Loucy (cell line): ENCODE results near the gene NRXN3.

Experiments
- H2AFZ ChIP-seq: fragments of 200-600 bp; sonication (generic); 2 replicates; pipeline ENCODE4 v1.6.0; 2016; ENCODE audit warnings: antibody characterized with exemption, mild to moderate bottlenecking, low read length, moderate library complexity
- H3F3A ChIP-seq: fragments of 200-600 bp; 2 replicates; pipeline ENCODE4 v1.6.0; 2016; ENCODE audit warnings: antibody characterized with exemption, low read depth, mild to moderate bottlenecking
- H3K27me3 ChIP-seq: fragments of 200-600 bp; sonication (generic); 2 replicates; pipeline ENCODE4 v1.6.1; 2014; ENCODE audit warnings: low read length, mild to moderate bottlenecking; ENCODE audit not compliant: insufficient read depth, poor library complexity, severe bottlenecking
- H3K36me3 ChIP-seq: fragments of 200-600 bp; sonication (generic); 2 replicates; pipeline ENCODE4 v1.6.1; 2016; ENCODE audit warnings: low read length; ENCODE audit not compliant: insufficient read depth
- H3K4me1 ChIP-seq: fragments of 200-600 bp; sonication (generic); 2 replicates; pipeline ENCODE4 v1.5.1; 2014; ENCODE audit warnings: low read length, mild to moderate bottlenecking; ENCODE audit not compliant: insufficient read depth, poor library complexity, severe bottlenecking
- H3K4me2 ChIP-seq: fragments of 200-600 bp; sonication (generic); 2 replicates; pipeline ENCODE4 v1.6.0; 2014; ENCODE audit warnings: antibody characterized with exemption, low read length, low read depth, mild to moderate bottlenecking; ENCODE audit not compliant: poor library complexity, severe bottlenecking
- H3K4me3 ChIP-seq: fragments of 200-600 bp; sonication (generic); 2 replicates; pipeline ENCODE4 v1.5.1; 2014; ENCODE audit warnings: low read length, mild to moderate bottlenecking, mixed read lengths; ENCODE audit not compliant: poor library complexity, severe bottlenecking
- H3K79me2 ChIP-seq: fragments of 200-600 bp; sonication (generic); 2 replicates; pipeline ENCODE4 v1.6.1; 2014; ENCODE audit warnings: low read length; ENCODE audit not compliant: insufficient read depth
- H3K9ac ChIP-seq: fragments of 200-600 bp; sonication (generic); 2 replicates; pipeline ENCODE4 v1.6.0; 2014; ENCODE audit warnings: mild to moderate bottlenecking, low read depth, low read length, moderate library complexity; ENCODE audit not compliant: poor library complexity, severe bottlenecking
- H3K9me2 ChIP-seq: fragments of 200-600 bp; sonication (generic); replicated peaks from 2 replicates; pipeline ENCODE4 v1.6.1; 2016; ENCODE audit warnings: low read depth, low read length, mixed read lengths
- H3K9me3 ChIP-seq: fragments of 200-600 bp; sonication (generic); 2 replicates; pipeline ENCODE4 v1.6.1; 2014; ENCODE audit warnings: mild to moderate bottlenecking, antibody characterized with exemption, low read length, low read depth; ENCODE audit not compliant: insufficient read depth
- H4K20me1 ChIP-seq: fragments of 200-600 bp; sonication (generic); 2 replicates; pipeline ENCODE4 v1.6.0; 2014; ENCODE audit warnings: antibody characterized with exemption, low read length, mild to moderate bottlenecking; ENCODE audit not compliant: insufficient read depth, poor library complexity, severe bottlenecking
- CTCF ChIP-seq: fragments of 200-600 bp; sonication (generic); conservative IDR thresholded peaks from 2 replicates; pipeline ENCODE4 v1.5.1; 2014; ENCODE audit warnings: mild to moderate bottlenecking, antibody characterized with exemption, low read length
- EZH2phosphoT487 ChIP-seq: fragments of 200-600 bp; IDR thresholded peaks from 2 replicates; pipeline ENCODE4 v1.6.1; 2018; ENCODE audit warnings: antibody characterized with exemption, mild to moderate bottlenecking, moderate library complexity, borderline replicate concordance

NRXN3 gene

GRCh38 chr14:79334272-79334671, 1164.1 kb downstream of the NRXN3 start:
- Histone ChIP-seq H3K79me2 (no peaks in the 10 kb centered on the region), H4K20me1 (no peaks in the 10 kb centered on the region), H3K4me3 (no peak overlapping the region), H2AFZ (no peak overlapping the region), H3K9me2 (no peaks in the 10 kb centered on the region), H3K9me3 (no peaks in the 10 kb centered on the region), H3K4me1 (no peaks in the 10 kb centered on the region), H3K27me3 (no peaks in the 10 kb centered on the region), H3K36me3 (no peaks in the 10 kb centered on the region), H3K4me2 (no peak overlapping the region), H3F3A (no peaks in the 10 kb centered on the region), H3K9ac (no peak overlapping the region)
- TF ChIP-seq CTCF (no peak), EZH2phosphoT487 (no peak)

- no peaks in the 10 kb centered on the region for H4K20me1 ChIP-seq
- H3K79me2 ChIP-seq = no peaks in the 10 kb centered on the region
- H3K9ac ChIP-seq = no peak overlapping the region
- H3K4me3 ChIP-seq = no peak overlapping the region
- no peaks in the 10 kb centered on the region for H3K36me3 ChIP-seq
- no peak overlapping the region for H3K4me2 ChIP-seq
- TF ChIP-seq CTCF (no peak), EZH2phosphoT487 (no peak)
- no peaks in the 10 kb centered on the region for H3K4me1 ChIP-seq
- H3K9me2 ChIP-seq = no peaks in the 10 kb centered on the region
- no peak overlapping the region for H2AFZ ChIP-seq
- H3K27me3 ChIP-seq = no peaks in the 10 kb centered on the region
- no peaks in the 10 kb centered on the region for H3F3A ChIP-seq
- H3K9me3 ChIP-seq = no peaks in the 10 kb centered on the region
These were observed 1167.6 kb downstream of the NRXN3 start for GRCh38 chr14:79337761-79338160.

- no peaks in the 10 kb centered on the region for H3F3A ChIP-seq
- H3K36me3 ChIP-seq = no peaks in the 10 kb centered on the region
- TF ChIP-seq EZH2phosphoT487 = no peak
- no peak for TF ChIP-seq CTCF
These were observed 1172.8 kb downstream of the NRXN3 start for GRCh38 chr14:79342942-79343341.

More at GRCh38 chr14:79342942-79343341, 1172.8 kb downstream of the NRXN3 start:
- H3K9ac ChIP-seq = no peak overlapping the region
- H2AFZ ChIP-seq = no peak overlapping the region
- H3K4me2 ChIP-seq = no peak overlapping the region
- no peaks in the 10 kb centered on the region for H3K9me3 ChIP-seq
- no peak overlapping the region for H3K4me3 ChIP-seq
- no peaks in the 10 kb centered on the region for H3K9me2 ChIP-seq
- H3K79me2 ChIP-seq = no peaks in the 10 kb centered on the region
- H3K27me3 ChIP-seq = no peaks in the 10 kb centered on the region
- no peaks in the 10 kb centered on the region for H3K4me1 ChIP-seq
- no peaks in the 10 kb centered on the region for H4K20me1 ChIP-seq
